HepG2 (cell line): Measurements from ENCODE around the gene TAF1C. TPM values are rescaled to one million over a fixed set of nuclear protein-coding genes. Genes with fewer than 3 reads are reported as not detected.

Experiments used
- ATAC-seq: fragments of 200-7000 bp; cut with Tn5 transposase; 3 replicates; pipeline ENCODE4 v1.9.1; 2020; ENCODE audit warnings: mild to moderate bottlenecking, moderate library complexity
- BruUV-seq: library from RNA; stranded (reverse); fragments of 400-500 nt; replicated peaks from 2 replicates; lab custom pipeline; 2021; lab: Mats Ljungman, UMichigan
- CTCF ChIA-PET: fragments of 300-600 bp; formaldehyde crosslinking; extraction: SDS; loops from one replicate; lab custom pipeline; 2021; ENCODE audit warnings: low total read pairs, inconsistent platforms, low intra/inter-chr PET ratio; lab: Yijun Ruan, JAX
- POLR2A ChIA-PET: fragments of 350-600 bp; sonication (Branson Sonifier 250); formaldehyde crosslinking; loops from one replicate; lab custom pipeline; 2020; ENCODE audit warnings: antibody characterized with exemption, inconsistent platforms; lab: Yijun Ruan, JAX
- DNase-seq: peaks from one replicate; pipeline ENCODE4 v3.0.0-alpha.2; 2015; ENCODE audit warnings: low spot score
- FAIRE-seq: peaks from 3 replicates; lab custom pipeline; 2011; peaks lifted over from hg19 to GRCh38; lab: Jason Lieb, UNC
- H2AFZ ChIP-seq: one replicate; pipeline ENCODE4 v1.6.1; 2011; ENCODE audit warnings: low read length, inconsistent platforms
- H3K27ac ChIP-seq: fragments of 300-600 bp; 3 replicates; pipeline ENCODE4 v1.8.0; 2011; ENCODE audit warnings: mixed run types, mild to moderate bottlenecking, mixed read lengths, low read length, inconsistent platforms; ENCODE audit not compliant: insufficient read depth; ENCODE audit errors: extremely low read length
- H3K27me3 ChIP-seq, 2 experiments: fragments of 200-600 bp in 1 of 2; 2 replicates in 1 of 2; 3 replicates in 1 of 2; pipeline versions ENCODE4 v1.6.0 to v1.8.0; 2011; ENCODE audit warnings: low read length in 2 of 2, mild to moderate bottlenecking in 2 of 2, moderate library complexity in 2 of 2, inconsistent platforms in 1 of 2; ENCODE audit not compliant: insufficient read depth in 2 of 2, control insufficient read depth in 1 of 2
- H3K36me3 ChIP-seq, 2 experiments: fragments of 200-600 bp in 1 of 2; replicated peaks in 1 of 2; 2 replicates in 1 of 2; 3 replicates in 1 of 2; pipeline versions ENCODE4 v1.5.1 to v1.8.0; 2011; ENCODE audit warnings: low read length in 2 of 2, inconsistent platforms in 1 of 2; ENCODE audit not compliant: insufficient read depth in 2 of 2, control insufficient read depth in 1 of 2
- H3K4me1 ChIP-seq: 2 replicates; pipeline ENCODE4 v1.5.1; 2012; ENCODE audit warnings: low read length, inconsistent platforms; ENCODE audit not compliant: insufficient read depth
- H3K4me2 ChIP-seq: 2 replicates; pipeline ENCODE4 v1.6.0; 2011; ENCODE audit warnings: low read depth, low read length, inconsistent platforms
- H3K4me3 ChIP-seq, 3 experiments: fragments of 200-600 bp in 1 of 3; sonication (generic), shearing (Covaris generic) in 1 of 3; replicated peaks in 1 of 3; 2 replicates each; pipeline ENCODE4 v1.5.1; 2011 to 2016; ENCODE audit warnings: low read length in 3 of 3, inconsistent platforms in 2 of 3, low read depth in 2 of 3, mild to moderate bottlenecking in 2 of 3, control low read depth in 1 of 3, mixed read lengths in 1 of 3; ENCODE audit not compliant: insufficient read depth in 1 of 3
- H3K79me2 ChIP-seq: one replicate; pipeline ENCODE4 v1.6.1; 2011; ENCODE audit warnings: low read length, inconsistent platforms; ENCODE audit not compliant: insufficient read depth
- H3K9ac ChIP-seq: 2 replicates; pipeline ENCODE4 v1.6.0; 2011; ENCODE audit warnings: mild to moderate bottlenecking, low read depth, low read length, inconsistent platforms; ENCODE audit not compliant: insufficient read depth
- H3K9me3 ChIP-seq: 2 replicates; pipeline ENCODE4 v1.5.1; 2012; ENCODE audit warnings: mild to moderate bottlenecking, low read length
- H4K20me1 ChIP-seq: 2 replicates; pipeline ENCODE4 v1.6.0; 2011; ENCODE audit warnings: inconsistent platforms, mild to moderate bottlenecking, low read length, moderate library complexity; ENCODE audit not compliant: insufficient read depth
- DZIP1 ChIP-seq: sonication (generic); formaldehyde crosslinking; IDR thresholded peaks from 2 replicates; pipeline ENCODE4 v1.5.0; 2020; ENCODE audit warnings: mild to moderate bottlenecking, missing genetic modification reagents
- FIP1L1 ChIP-seq: fragments of 200-400 bp; formaldehyde crosslinking; IDR thresholded peaks from 2 replicates; pipeline ENCODE4 v1.6.1; 2018; ENCODE audit warnings: low read depth, mild to moderate bottlenecking, low read length, moderate library complexity, borderline replicate concordance; ENCODE audit not compliant: insufficient read depth
- GLMP ChIP-seq: sonication (generic); formaldehyde crosslinking; IDR thresholded peaks from 2 replicates; pipeline ENCODE4 v1.9.0; 2021; ENCODE audit warnings: missing genetic modification reagents, mild to moderate bottlenecking, borderline replicate concordance
- HOXA5 ChIP-seq: sonication (generic); formaldehyde crosslinking; IDR thresholded peaks from 2 replicates; pipeline ENCODE4 v1.4.0; 2020; ENCODE audit warnings: missing genetic modification reagents
- MED13 ChIP-seq: sonication (generic); formaldehyde crosslinking; IDR thresholded peaks from 2 replicates; pipeline ENCODE4 v1.5.0; 2020; ENCODE audit warnings: missing genetic modification reagents
- NCOA2 ChIP-seq: sonication (generic); formaldehyde crosslinking; IDR thresholded peaks from 2 replicates; pipeline ENCODE4 v1.8.0; 2022; ENCODE audit warnings: inconsistent platforms
- NR3C1 ChIP-seq: sonication (generic); formaldehyde crosslinking; IDR thresholded peaks from 2 replicates; pipeline ENCODE4 v1.4.0; 2020; ENCODE audit warnings: missing genetic modification reagents
- RARG ChIP-seq: sonication (generic); formaldehyde crosslinking; IDR thresholded peaks from 2 replicates; pipeline ENCODE4 v1.4.0; 2020; ENCODE audit warnings: low read depth, mild to moderate bottlenecking, missing genetic modification reagents
- RBAK ChIP-seq: sonication (generic); formaldehyde crosslinking; IDR thresholded peaks from 2 replicates; pipeline ENCODE4 v1.5.1; 2020; ENCODE audit warnings: mild to moderate bottlenecking, missing genetic modification reagents
- TBL1XR1 ChIP-seq: fragments of 150-350 bp; IDR thresholded peaks from 2 replicates; pipeline ENCODE4 v1.6.1; 2014; ENCODE audit warnings: borderline replicate concordance, low read length; ENCODE audit not compliant: partially characterized antibody
- TEAD3 ChIP-seq: optimal IDR thresholded peaks from 2 replicates; pipeline ENCODE3; 2016; ENCODE audit warnings: borderline replicate concordance
- TRAFD1 ChIP-seq: sonication (generic); formaldehyde crosslinking; IDR thresholded peaks from 2 replicates; pipeline ENCODE4 v1.5.1; 2020; ENCODE audit warnings: missing genetic modification reagents, mild to moderate bottlenecking, borderline replicate concordance
- XRCC5 ChIP-seq: fragments of 200-400 bp; formaldehyde crosslinking; optimal IDR thresholded peaks from 2 replicates; pipeline ENCODE3; 2017; ENCODE audit warnings: mild to moderate bottlenecking, low read length
- ZBTB38 ChIP-seq: sonication (generic); formaldehyde crosslinking; IDR thresholded peaks from 2 replicates; pipeline ENCODE4 v1.5.1; 2020; ENCODE audit warnings: mild to moderate bottlenecking, missing genetic modification reagents
- ZBTB7A ChIP-seq: sonication (generic); formaldehyde crosslinking; IDR thresholded peaks from 2 replicates; pipeline ENCODE4 v1.8.0; 2022; ENCODE audit warnings: mild to moderate bottlenecking, missing genetic modification reagents
- ZC3H13 ChIP-seq: sonication (generic); formaldehyde crosslinking; IDR thresholded peaks from 2 replicates; pipeline ENCODE4 v1.8.1; 2023; ENCODE audit warnings: mild to moderate bottlenecking, missing genetic modification reagents, moderate library complexity
- ZNF180 ChIP-seq: sonication (generic); formaldehyde crosslinking; IDR thresholded peaks from 2 replicates; pipeline ENCODE4 v1.4.0; 2020; ENCODE audit warnings: low read depth, missing genetic modification reagents, borderline replicate concordance
- ZNF232 ChIP-seq: sonication (generic); formaldehyde crosslinking; IDR thresholded peaks from 2 replicates; pipeline ENCODE4 v1.4.0; 2020; ENCODE audit warnings: missing genetic modification reagents, borderline replicate concordance
- WGBS: methylation state at CpG from one replicate; pipeline ENCODE4 v1.1.6; 2017; ENCODE audit warnings: low lambda C conversion rate; 5-methylcytosine and 5-hydroxymethylcytosine counted together
- in situ Hi-C: cut with HindIII; loops from 2 replicates; pipeline ENCODE4 v1.10.0; 2017; ENCODE audit warnings: low pct_unique_long_range_greater_than_20kb; ENCODE audit not compliant: extremely low pct_ligation_motif_present
- intact Hi-C: fragments of 100-400 bp; cut with micrococcal nuclease; formaldehyde crosslinking; loops from one replicate; pipeline ENCODE4 v1.10.0; 2022; ENCODE audit not compliant: unreplicated experiment
- polyA plus RNA-seq, 8 experiments: library from polyadenylated mRNA; depleted of rRNA in 3 of 8; stranded (reverse) in 7 of 8; unstranded in 1 of 8; fragments of >200 nt; fragmentation: Illumina TruSeq in 4 of 8; extraction: Trizol in 4 of 8; gene quantifications; 2 replicates each; pipeline versions ENCODE4 v1.2.1 to v1.2.3, GENCODE V29; 2011 to 2016; ENCODE audit warnings: low read depth in 4 of 8, missing spikeins in 1 of 8, mixed read lengths in 1 of 8; ENCODE audit not compliant: insufficient read depth in 1 of 8
- total RNA-seq, 5 experiments: library from RNA; depleted of rRNA; stranded (reverse); fragments of >200 nt; fragmentation: Illumina TruSeq; extraction: Trizol; gene quantifications; 2 replicates each; pipeline ENCODE4 v1.2.3, GENCODE V29; 2016; ENCODE audit warnings: low read depth in 1 of 5

TAF1C gene
- total and polyA plus RNA-seq, 2 of the 13 experiments (the other 11 are each of a cell fraction or from before 2014, with no cell fraction given) = 15.6 to 20.8 TPM

- H3K36me3 ChIP-seq = no peaks in the 10 kb centered on the region
- peaks cover 40% of the 10 kb centered on the region for H3K79me2 ChIP-seq
- no peak for FAIRE-seq
- intact Hi-C loops = loop anchor here (2.0 kb wide), 1 partner anchor 30 kb away; no protein-coding TSS in a partner anchor
- peaks cover 46% of the 10 kb centered on the region for H3K4me1 ChIP-seq
- no peak overlapping the region for H2AFZ ChIP-seq
- 2% methylated on average over 34 of the region's 39 CpGs for WGBS
- CTCF ChIA-PET = interaction anchor here (1.8 kb wide), 1 partner anchor 31 kb away, joined by 6 read pairs; no protein-coding TSS in a partner anchor
- H3K27ac ChIP-seq = peak overlapping the region; percentile 55
- no peaks in the 10 kb centered on the region for H3K9me3 ChIP-seq
- H3K4me3 ChIP-seq = peak overlapping the region; percentile 90 to 100 (median 92)
- peaks cover 2 to 10% of the 10 kb centered on the region in 2 experiments for H3K27me3 ChIP-seq
- H3K4me2 ChIP-seq = peak overlapping the region; percentile 97
- POLR2A ChIA-PET = interaction anchor here (1.0 to 1.4 kb wide), 3 partner anchors 27 to 32 kb away, joined by 3 to 24 read pairs (median 7); partner anchors contain the start of gene MBTPS1
- no peak for DNase-seq
- BruUV-seq = no TSS peak
- peaks cover 3% of the 10 kb centered on the region; the same call in 1 of the 2 replicates for H4K20me1 ChIP-seq
- peak; percentile 33 for ATAC-seq
- peak overlapping the region; percentile 77 for H3K9ac ChIP-seq
- in situ Hi-C loops = no loop called here
- no peak for TF ChIP-seq TRAFD1 (CRISPR knock-in tag)
- TF ChIP-seq ZC3H13 (CRISPR knock-in tag) = no peak
- TF ChIP-seq NR3C1 (CRISPR knock-in tag) = no peak
- TF ChIP-seq TBL1XR1 = no peak
- no peak for TF ChIP-seq HOXA5
- TF ChIP-seq TEAD3 = no peak
- TF ChIP-seq ZNF180 (CRISPR knock-in tag) = no peak
- TF ChIP-seq ZNF232 (CRISPR knock-in tag) = no peak
- TF ChIP-seq XRCC5 = no peak
- TF ChIP-seq FIP1L1 = no peak
- TF ChIP-seq NCOA2 (CRISPR knock-in tag) = no peak
- no peak for TF ChIP-seq RBAK (CRISPR knock-in tag)
- TF ChIP-seq RARG (CRISPR knock-in tag) = no peak
- TF ChIP-seq GLMP (CRISPR knock-in tag) = no peak
- 0 out of 2 replicates have a peak, but pooled peaks have one; percentile 6 for TF ChIP-seq MED13 (CRISPR knock-in tag)
- 0 out of 2 replicates have a peak, but pooled peaks have one; percentile 53 for TF ChIP-seq ZBTB7A (CRISPR knock-in tag)
- TF ChIP-seq DZIP1 (CRISPR knock-in tag) = no peak
- no peak for TF ChIP-seq ZBTB38
These were observed 42.5 kb downstream of the TAF1C start for GRCh38 chr16:84144209-84144858.
